Fibroblast of gingiva (primary cell): ENCODE measurements around the gene TRIO.

Experiments
- DNase-seq: peaks from one replicate; pipeline ENCODE4 v3.0.0-alpha.2; 2011; ENCODE audit warnings: low read depth

The TRIO gene

GRCh38 chr5:14247054-14247386, 103.9 kb downstream of the TRIO start:
- DNase-seq = no peak

GRCh38 chr5:14249258-14250082, 106.3 kb downstream of the TRIO start:
- no peak for DNase-seq

GRCh38 chr5:14250084-14250695, 107.0 kb downstream of the TRIO start:
- peak; percentile 38 for DNase-seq

GRCh38 chr5:14250748-14251701, 107.9 kb downstream of the TRIO start:
- no peak for DNase-seq

GRCh38 chr5:14251733-14252132, 108.6 kb downstream of the TRIO start:
- DNase-seq = no peak

GRCh38 chr5:14252793-14253192, 109.7 kb downstream of the TRIO start:
- DNase-seq = no peak

GRCh38 chr5:14254686-14255085, 111.5 kb downstream of the TRIO start:
- no peak for DNase-seq

GRCh38 chr5:14256026-14256690, 113.0 kb downstream of the TRIO start:
- no peak for DNase-seq

GRCh38 chr5:14256756-14257393, 113.7 kb downstream of the TRIO start:
- no peak for DNase-seq

- DNase-seq = no peak
Observed at GRCh38 chr5:14257995-14258403, 114.9 kb downstream of the TRIO start.

- no peak for DNase-seq
Observed at GRCh38 chr5:14258840-14259239, 115.7 kb downstream of the TRIO start.

- DNase-seq = no peak
Observed at GRCh38 chr5:14260637-14261036, 117.5 kb downstream of the TRIO start.

GRCh38 chr5:14261235-14261634, 118.1 kb downstream of the TRIO start:
- no peak for DNase-seq

GRCh38 chr5:14261856-14262611, 118.9 kb downstream of the TRIO start:
- DNase-seq = no peak

GRCh38 chr5:14263113-14263512, 120.0 kb downstream of the TRIO start:
- DNase-seq = no peak

- DNase-seq = no peak
Observed at GRCh38 chr5:14263699-14264098, 120.6 kb downstream of the TRIO start.

GRCh38 chr5:14264605-14265316, 121.6 kb downstream of the TRIO start:
- peak; percentile 86 for DNase-seq

- peak; percentile 57 for DNase-seq
Observed at GRCh38 chr5:14265570-14265969, 122.4 kb downstream of the TRIO start.

GRCh38 chr5:14266171-14266570, 123.0 kb downstream of the TRIO start:
- no peak for DNase-seq

- no peak for DNase-seq
Observed at GRCh38 chr5:14266686-14267085, 123.5 kb downstream of the TRIO start.
